Subcutaneous abdominal adipose tissue (tissue), 5 donors: ENCODE results near the gene RAB15.
"Not testable (repeated sequence)": the region's sequence is repeated elsewhere in the genome, so short reads cannot be mapped to it uniquely, and the experiment has no call there.

Experiments used
- H3K27ac ChIP-seq: one replicate; pipeline ENCODE4 v1.7.0; 2013; ENCODE audit warnings: low read depth, mild to moderate bottlenecking, inconsistent platforms, low read length, moderate library complexity
- H3K27me3 ChIP-seq, 5 donors: one replicate each; pipeline ENCODE4 v1.7.0; 2013; ENCODE audit warnings: low read length in 5 of 5, inconsistent platforms in 1 of 5; ENCODE audit not compliant: control insufficient read depth in 5 of 5, insufficient read depth in 4 of 5
- H3K36me3 ChIP-seq, 5 donors: one replicate each; pipeline ENCODE4 v1.7.0; 2013; ENCODE audit warnings: low read length in 5 of 5; ENCODE audit not compliant: control insufficient read depth in 5 of 5, insufficient read depth in 5 of 5
- H3K4me1 ChIP-seq, 5 donors: one replicate each; pipeline ENCODE4 v1.7.0; 2013; ENCODE audit warnings: low read length in 5 of 5, mild to moderate bottlenecking in 3 of 5, moderate library complexity in 1 of 5; ENCODE audit not compliant: control insufficient read depth in 5 of 5, insufficient read depth in 5 of 5
- H3K4me3 ChIP-seq, 5 donors: one replicate each; pipeline ENCODE4 v1.7.0; 2013; ENCODE audit warnings: low read length in 5 of 5, low read depth in 1 of 5
- H3K9ac ChIP-seq, 5 donors: one replicate each; pipeline ENCODE4 v1.7.0; 2013; ENCODE audit warnings: low read length in 5 of 5, mild to moderate bottlenecking in 4 of 5, moderate library complexity in 3 of 5
- H3K9me3 ChIP-seq, 5 donors: one replicate each; pipeline ENCODE4 v1.7.0; 2013; ENCODE audit warnings: low read length in 5 of 5; ENCODE audit not compliant: control insufficient read depth in 5 of 5
- donor health status: healthy.
- donor health status: healthy.
- donor health status: healthy.
- donor health status: healthy.
- donor health status: healthy.

Gene RAB15

GRCh38 chr14:64919215-64919614 is 52.9 kb downstream of the RAB15 start:
- no peaks in the 10 kb centered on the region for H3K9me3 ChIP-seq
- H3K36me3 ChIP-seq = peaks cover under 1 to 8% (median 4%) of the 10 kb centered on the region in 5 donors
- no peak overlapping the region for H3K9ac ChIP-seq
- H3K4me3 ChIP-seq = no peak overlapping the region
- H3K4me1 ChIP-seq = peaks cover 0 to 37% (median 25%) of the 10 kb centered on the region in 5 donors
- H3K27ac ChIP-seq = peak overlapping the region; percentile 38
- H3K27me3 ChIP-seq = no peaks in the 10 kb centered on the region

GRCh38 chr14:64918216-64918615 is 53.9 kb downstream of the RAB15 start:
- no peak overlapping the region for H3K4me3 ChIP-seq
- no peaks in the 10 kb centered on the region for H3K9me3 ChIP-seq
- H3K9ac ChIP-seq = no peak overlapping the region
- H3K27ac ChIP-seq = peak overlapping the region; percentile 38
- H3K4me1 ChIP-seq = peaks cover 0 to 39% (median 31%) of the 10 kb centered on the region in 5 donors
- H3K27me3 ChIP-seq = no peaks in the 10 kb centered on the region
- H3K36me3 ChIP-seq = peaks cover 0 to 2% (median 0%) of the 10 kb centered on the region in 5 donors

- H3K4me3 ChIP-seq = peak overlapping the region in 2 of 5 donors; percentile 96 to 98
- peaks cover 0 to 36% (median 31%) of the 10 kb centered on the region in 5 donors for H3K4me1 ChIP-seq
These were observed 56.3 kb downstream of the RAB15 start for GRCh38 chr14:64915797-64916196.

GRCh38 chr14:64915029-64915424 is 57.1 kb downstream of the RAB15 start:
- Histone ChIP-seq H3K27me3 (no peaks in the 10 kb centered on the region), H3K27ac (peak overlapping the region; percentile 97), H3K4me3 (peak overlapping the region; percentile 89 to 98 (median 91)), H3K36me3 (no peaks in the 10 kb centered on the region), H3K9ac (peak overlapping the region; percentile 95 to 99 (median 99)), H3K4me1 (peaks cover 0 to 29% (median 25%) of the 10 kb centered on the region in 5 donors), H3K9me3 (no peaks in the 10 kb centered on the region)

More at GRCh38 chr14:64915797-64916196, 56.3 kb downstream of the RAB15 start:
- Histone ChIP-seq H3K36me3 (no peaks in the 10 kb centered on the region), H3K27me3 (no peaks in the 10 kb centered on the region), H3K9ac (no peak overlapping the region), H3K9me3 (no peaks in the 10 kb centered on the region), H3K27ac (no peak overlapping the region)

- H3K4me1 ChIP-seq = peaks cover 0 to 25% (median 21%) of the 10 kb centered on the region in 5 donors
- peak within 1 kb of the TSS; percentile 97 for H3K27ac ChIP-seq
- no peaks in the 10 kb centered on the region for H3K36me3 ChIP-seq
- H3K4me3 ChIP-seq = peak within 1 kb of the TSS; percentile 89 to 98 (median 91)
- H3K9ac ChIP-seq = peak within 1 kb of the TSS; percentile 95 to 99 (median 99)
- H3K9me3 ChIP-seq = no peaks in the 10 kb centered on the region
- peaks cover 0 to 3% (median 0%) of the 10 kb centered on the region in 5 donors for H3K27me3 ChIP-seq
These were observed 57.7 kb downstream of the RAB15 start, which contains the start of gene CHURC1 for GRCh38 chr14:64914237-64915028. Gene CHURC1, plus strand, starts transcription at chr14:64914455. Its CDS starts 41 bp downstream, at chr14:64914496.

GRCh38 chr14:64913477-64913876 is 58.7 kb downstream of the RAB15 start:
- not testable (repeated sequence) for H3K9me3 ChIP-seq, H3K27me3 ChIP-seq, H3K36me3 ChIP-seq, H3K9ac ChIP-seq, H3K27ac ChIP-seq
- Histone ChIP-seq H3K4me1 (peaks cover 0 to 25% (median 18%) of the 10 kb centered on the region in 5 donors), H3K4me3 (peak overlapping the region in 4 of 5 donors; percentile 65 to 98 (median 94))

- Histone ChIP-seq H3K9ac (no peak overlapping the region), H3K27me3 (peaks cover 0 to 4% (median 0%) of the 10 kb centered on the region in 5 donors), H3K27ac (no peak overlapping the region), H3K36me3 (no peaks in the 10 kb centered on the region), H3K4me1 (peaks cover 0 to 23% (median 16%) of the 10 kb centered on the region in 5 donors), H3K4me3 (no peak overlapping the region), H3K9me3 (no peaks in the 10 kb centered on the region)
These were observed 59.9 kb downstream of the RAB15 start for GRCh38 chr14:64912261-64912660.

- H3K9me3 ChIP-seq = no peaks in the 10 kb centered on the region
- H3K36me3 ChIP-seq = no peaks in the 10 kb centered on the region
- no peak overlapping the region for H3K9ac ChIP-seq
- peaks cover 0 to 20% (median 13%) of the 10 kb centered on the region in 5 donors for H3K4me1 ChIP-seq
- peaks cover 0 to 4% (median 0%) of the 10 kb centered on the region in 5 donors for H3K27me3 ChIP-seq
- no peak overlapping the region for H3K27ac ChIP-seq
- no peak overlapping the region for H3K4me3 ChIP-seq
These were observed 61.2 kb downstream of the RAB15 start for GRCh38 chr14:64910847-64911495.

GRCh38 chr14:64906022-64906421 is 66.1 kb downstream of the RAB15 start:
- no peak overlapping the region for H3K27ac ChIP-seq
- no peak overlapping the region for H3K9ac ChIP-seq
- H3K4me3 ChIP-seq = no peak overlapping the region
- no peaks in the 10 kb centered on the region for H3K4me1 ChIP-seq
- no peaks in the 10 kb centered on the region for H3K9me3 ChIP-seq
- no peaks in the 10 kb centered on the region for H3K36me3 ChIP-seq
- H3K27me3 ChIP-seq = peaks cover 0 to 4% (median 0%) of the 10 kb centered on the region in 5 donors

- Histone ChIP-seq H3K4me3 (no peak overlapping the region), H3K9ac (no peak overlapping the region), H3K27ac (no peak overlapping the region), H3K9me3 (no peaks in the 10 kb centered on the region), H3K27me3 (no peaks in the 10 kb centered on the region), H3K4me1 (no peaks in the 10 kb centered on the region), H3K36me3 (no peaks in the 10 kb centered on the region)
These were observed 72.2 kb downstream of the RAB15 start for GRCh38 chr14:64899958-64900357.
